DMS 273 treated with DMSO at 0.1 percent for 48 hours (cell line): ENCODE results near the gene ASAH2B.

Experiments
- DNase-seq: peaks from one replicate; lab custom pipeline; 2025; lab: John Stamatoyannopoulos, UW

ASAH2B gene

GRCh38 chr10:50798297-50798696 is 58.6 kb downstream of the ASAH2B start:
- no peak for DNase-seq

GRCh38 chr10:50799595-50799994 is 59.9 kb downstream of the ASAH2B start:
- no peak for DNase-seq

- no peak for DNase-seq
Measured at GRCh38 chr10:50805981-50806622, 66.4 kb downstream of the ASAH2B start.

- DNase-seq: no peak
Measured at GRCh38 chr10:50807851-50808776, 68.4 kb downstream of the ASAH2B start.
